ENCODE data around the gene CRELD1. TPM values are rescaled to one million over a fixed set of nuclear protein-coding genes. Genes with fewer than 3 reads are reported as not detected.

Gene CRELD1
- total RNA-seq, 1 experiment from 2014 or later = 18.7 TPM

DNA sequence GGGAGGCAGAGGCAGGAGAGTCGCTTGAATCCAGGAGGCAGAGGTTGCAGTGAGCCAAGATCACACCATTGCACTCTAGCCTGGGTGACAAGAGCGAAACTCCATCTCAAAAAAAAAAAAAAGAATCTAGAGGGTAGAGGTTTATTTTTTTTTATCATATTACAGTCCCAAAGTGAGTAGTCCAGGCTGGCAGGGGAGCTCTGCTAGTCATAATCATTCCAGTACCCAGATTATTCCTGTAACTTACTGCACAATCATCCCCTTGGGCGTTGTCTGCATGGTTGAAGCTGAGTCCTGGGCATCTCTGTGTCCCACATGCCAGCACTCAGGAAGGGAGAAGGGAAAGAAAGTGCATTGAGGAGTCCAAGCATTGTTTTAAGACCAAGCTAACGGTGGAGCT lies 8.5 kb downstream of the CRELD1 start:
- no peak overlapping the region for H3K4me3 ChIP-seq (replicated peaks in 1 of 2; ENCODE audit: low read depth in 1 of 2, low read length in 2 of 2)
- BruUV-seq (replicated peaks) = no TSS peak
- ChIA-PET RAD21 (ENCODE audit: low non-redundant PET in 1 of 2, low total read pairs in 2 of 2, uncharacterized antibody in 2 of 2, unreplicated experiment in 2 of 2) (no interaction called here), CTCF (no interaction called here), POLR2A (interaction anchor here (1.0 kb wide), 1 partner anchor 9 kb away, joined by 3 read pairs; the partner anchor contains the start of gene CRELD1)
- TF ChIP-seq POLR2AphosphoS5 (IDR thresholded peaks at IDR 0.05; ENCODE audit: low read depth, low read length) = no peak
- TF ChIP-seq MAX (IDR thresholded peaks at IDR 0.05) = no peak
- no peak for TF ChIP-seq POLR2A (IDR thresholded peaks at IDR 0.05; ENCODE audit: borderline replicate concordance, extremely low read depth, insufficient read depth, insufficient read length)
- TF ChIP-seq, protein P1, sequence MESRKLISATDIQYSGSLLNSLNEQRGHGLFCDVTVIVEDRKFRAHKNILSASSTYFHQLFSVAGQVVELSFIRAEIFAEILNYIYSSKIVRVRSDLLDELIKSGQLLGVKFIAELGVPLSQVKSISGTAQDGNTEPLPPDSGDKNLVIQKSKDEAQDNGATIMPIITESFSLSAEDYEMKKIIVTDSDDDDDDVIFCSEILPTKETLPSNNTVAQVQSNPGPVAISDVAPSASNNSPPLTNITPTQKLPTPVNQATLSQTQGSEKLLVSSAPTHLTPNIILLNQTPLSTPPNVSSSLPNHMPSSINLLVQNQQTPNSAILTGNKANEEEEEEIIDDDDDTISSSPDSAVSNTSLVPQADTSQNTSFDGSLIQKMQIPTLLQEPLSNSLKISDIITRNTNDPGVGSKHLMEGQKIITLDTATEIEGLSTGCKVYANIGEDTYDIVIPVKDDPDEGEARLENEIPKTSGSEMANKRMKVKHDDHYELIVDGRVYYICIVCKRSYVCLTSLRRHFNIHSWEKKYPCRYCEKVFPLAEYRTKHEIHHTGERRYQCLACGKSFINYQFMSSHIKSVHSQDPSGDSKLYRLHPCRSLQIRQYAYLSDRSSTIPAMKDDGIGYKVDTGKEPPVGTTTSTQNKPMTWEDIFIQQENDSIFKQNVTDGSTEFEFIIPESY (IDR thresholded peaks at IDR 0.05; ENCODE audit: extremely low read depth, insufficient replicate concordance, low read length) = no peak
- TF ChIP-seq JUND (IDR thresholded peaks at IDR 0.05) = no peak
- TF ChIP-seq SP1 (IDR thresholded peaks at IDR 0.05; ENCODE audit: low read depth) = no peak
- TF ChIP-seq CTCF (IDR thresholded peaks at IDR 0.05 in 2 of 3, conservative IDR thresholded peaks at IDR 0.05 in 1 of 3; ENCODE audit: borderline replicate concordance in 1 of 3, insufficient read depth in 1 of 3, low read depth in 2 of 3, low read length in 2 of 3) = no peak
- TF ChIP-seq CBX3 (IDR thresholded peaks at IDR 0.05; ENCODE audit: low read depth) = no peak
- TF ChIP-seq, protein P2, sequence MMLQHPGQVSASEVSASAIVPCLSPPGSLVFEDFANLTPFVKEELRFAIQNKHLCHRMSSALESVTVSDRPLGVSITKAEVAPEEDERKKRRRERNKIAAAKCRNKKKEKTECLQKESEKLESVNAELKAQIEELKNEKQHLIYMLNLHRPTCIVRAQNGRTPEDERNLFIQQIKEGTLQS (IDR thresholded peaks at IDR 0.05) = no peak
- TF ChIP-seq YY1 (IDR thresholded peaks at IDR 0.05; ENCODE audit: extremely low read depth, insufficient replicate concordance, low read depth, low read length) = no peak
- no peak for TF ChIP-seq ELF1 (IDR thresholded peaks at IDR 0.05; ENCODE audit: borderline replicate concordance, low read depth)
- no peak for TF ChIP-seq EGR1 (IDR thresholded peaks at IDR 0.05; ENCODE audit: low read depth)
- TF ChIP-seq REST (IDR thresholded peaks at IDR 0.05; ENCODE audit: low read depth) = no peak
- no peak for TF ChIP-seq TCF7L2 (IDR thresholded peaks at IDR 0.05; ENCODE audit: borderline replicate concordance, extremely low read depth, insufficient read depth, insufficient read length)
- TF ChIP-seq EZH2phosphoT487 (IDR thresholded peaks at IDR 0.05; ENCODE audit: borderline replicate concordance) = no peak
- no peak for TF ChIP-seq SIN3A (IDR thresholded peaks at IDR 0.05; ENCODE audit: low read depth)
- TF ChIP-seq ZFX (IDR thresholded peaks at IDR 0.05) = no peak
- intact Hi-C loops (cut with micrococcal nuclease) = loop anchor here (10.0 kb wide), 1 partner anchor 283 kb away; no protein-coding TSS in a partner anchor
- no peak overlapping the region for H3K9ac ChIP-seq (ENCODE audit: low read length)
- peaks cover 2 to 16% of the 10 kb centered on the region in 2 experiments; a peak in 2 of 4 replicates for H3K4me1 ChIP-seq (ENCODE audit: control insufficient read depth in 1 of 2, insufficient read depth in 2 of 2, low read length in 2 of 2)
- H3K9me2 ChIP-seq (ENCODE audit: insufficient read depth) = no peaks in the 10 kb centered on the region
- no peaks in the 10 kb centered on the region for H3K9me3 ChIP-seq (ENCODE audit: control insufficient read depth in 1 of 2, insufficient read depth in 1 of 2, low read depth in 1 of 2, low read length in 2 of 2)
- no peaks in the 10 kb centered on the region for H3K79me2 ChIP-seq (ENCODE audit: insufficient read depth, low read length)
- H3K27me3 ChIP-seq (ENCODE audit: insufficient read depth, low read length) = no peaks in the 10 kb centered on the region
- H4K20me1 ChIP-seq (ENCODE audit: insufficient read depth) = no peaks in the 10 kb centered on the region
- ATAC-seq = no peak
- no peak overlapping the region for H2AFZ ChIP-seq (ENCODE audit: low read depth, low read length, poor library complexity, severe bottlenecking)
- no peak for DNase-seq (ENCODE audit: low read depth, low spot score)
- H3K27ac ChIP-seq (ENCODE audit: low read depth, low read length) = no peak overlapping the region
- H3K36me3 ChIP-seq (ENCODE audit: control insufficient read depth in 1 of 2, insufficient read depth in 2 of 2, low read length in 2 of 2) = no peaks in the 10 kb centered on the region
- no peak overlapping the region for H3K4me2 ChIP-seq (ENCODE audit: low read length)

Measured in HCT116 (cell line).